Thyroid gland (tissue), 4 donors: ENCODE data around the gene GOLGA2. TPM values are rescaled to one million over a fixed set of nuclear protein-coding genes. Genes with fewer than 3 reads are reported as not detected.

Experiments
- DNase-seq, 2 donors: peaks; one replicate each; pipeline ENCODE4 v3.0.0-alpha.2; 2019
- H3K27ac ChIP-seq, 3 donors: fragments of 200-600 bp; sonication (generic); 1 replicate in 2 of 3; 2 replicates in 1 of 3; pipeline ENCODE4 v1.5.1; 2016 to 2019; ENCODE audit warnings: mild to moderate bottlenecking in 1 of 3, moderate library complexity in 1 of 3
- H3K27me3 ChIP-seq: fragments of 200-600 bp; sonication (generic); one replicate; pipeline ENCODE4 v1.5.1; 2019
- H3K36me3 ChIP-seq, 2 donors: fragments of 200-600 bp; sonication (generic); one replicate each; pipeline ENCODE4 v1.5.1; 2016 to 2019
- H3K4me1 ChIP-seq, 2 donors: fragments of 200-600 bp; sonication (generic); one replicate each; pipeline ENCODE4 v1.5.1; 2017 to 2019
- H3K4me3 ChIP-seq, 3 donors: fragments of 200-600 bp; sonication (generic); replicated peaks in 1 of 3; 1 replicate in 2 of 3; 2 replicates in 1 of 3; pipeline ENCODE4 v1.5.1; 2016; ENCODE audit warnings: mild to moderate bottlenecking in 1 of 3
- H3K9me3 ChIP-seq: fragments of 200-600 bp; sonication (generic); one replicate; pipeline ENCODE4 v1.5.1; 2017
- POLR2A ChIP-seq, 2 donors: fragments of 450-650 bp; IDR thresholded peaks; one replicate each; pipeline ENCODE4 v1.6.1; 2017; ENCODE audit warnings: antibody characterized with exemption in 2 of 2, mild to moderate bottlenecking in 2 of 2, moderate library complexity in 1 of 2
- WGBS, 2 donors: methylation state at CpG; one replicate each; pipeline ENCODE4 v1.1.5; 2017; 5-methylcytosine and 5-hydroxymethylcytosine counted together
- intact Hi-C: fragments of 100-400 bp; cut with DNase I; formaldehyde crosslinking; loops from one replicate; pipeline ENCODE4 v1.15.1; 2023
- total RNA-seq, 4 donors: library from RNA; depleted of rRNA; stranded (reverse); fragments of >200 nt; gene quantifications; one replicate each; pipeline ENCODE4 v1.2.3, GENCODE V29; 2016
- TF ChIP-seq, protein P1 (sequence below), 6 experiments: fragments of 200-600 bp in 3 of 6; fragments of 450-650 bp in 3 of 6; sonication (generic) in 3 of 6; IDR thresholded peaks; one replicate each; pipeline ENCODE4 v1.5.1; 2016 to 2019; ENCODE audit warnings: antibody characterized with exemption in 6 of 6, mild to moderate bottlenecking in 2 of 6, inconsistent platforms in 1 of 6, moderate library complexity in 1 of 6

The GOLGA2 gene
- total RNA-seq, 4 donors from 2014 or later = 94.6 to 140 (median 118) TPM

DNA sequence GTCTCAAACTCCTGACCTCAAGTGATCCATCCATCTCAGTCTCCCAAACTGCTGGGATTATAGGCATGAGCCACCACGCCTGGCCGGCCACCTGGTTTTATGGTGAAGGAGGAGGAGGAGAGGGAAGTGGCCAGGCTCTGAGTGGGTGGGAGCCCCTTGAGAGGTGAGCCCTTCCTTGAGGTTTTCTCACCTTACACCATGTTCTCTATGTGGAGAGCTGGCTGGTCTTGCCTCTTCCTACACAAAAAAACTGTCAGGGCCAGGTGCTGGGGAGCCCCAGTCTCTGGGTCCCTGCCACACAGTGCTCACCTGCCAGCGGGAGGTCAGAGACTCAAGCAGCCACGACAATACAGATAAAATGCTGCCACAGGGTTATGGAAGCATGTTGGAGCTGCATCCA lies 18.3 kb upstream of the GOLGA2 start:
- H3K27me3 ChIP-seq = no peaks in the 10 kb centered on the region

DNA sequence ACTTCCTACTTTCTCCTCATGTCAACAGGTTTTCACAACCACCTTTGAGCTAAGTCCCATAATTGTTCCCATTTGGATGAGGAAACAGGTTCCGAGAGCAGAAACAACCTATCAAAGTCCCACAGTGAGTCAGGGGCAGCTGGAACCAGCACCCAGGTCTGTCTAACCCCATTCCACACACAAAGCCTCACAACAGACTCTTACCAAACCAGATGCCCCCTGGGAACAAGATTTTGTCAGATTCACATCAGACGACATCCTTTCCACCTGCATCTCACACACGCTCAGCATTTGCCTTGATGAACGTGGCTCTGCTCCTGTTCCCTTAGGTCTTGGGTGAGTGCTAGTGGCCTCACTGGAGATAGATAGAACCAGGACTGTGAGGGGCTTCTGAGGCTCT lies 17.3 kb upstream of the GOLGA2 start:
- Histone ChIP-seq H3K27ac (no peak overlapping the region), H3K9me3 (no peaks in the 10 kb centered on the region), H3K4me1 (peaks cover 9 to 15% of the 10 kb centered on the region in 2 donors), H3K27me3 (no peaks in the 10 kb centered on the region), H3K4me3 (no peak overlapping the region), H3K36me3 (no peaks in the 10 kb centered on the region)
- intact Hi-C loops = loop anchor here (10.0 kb wide), 1 partner anchor 122 kb away; no protein-coding TSS in a partner anchor
- DNase-seq = no peak
- 89 to 94% methylated on average over 4 of the region's 4 CpGs for WGBS, 2 donors
- TF ChIP-seq, protein P1, sequence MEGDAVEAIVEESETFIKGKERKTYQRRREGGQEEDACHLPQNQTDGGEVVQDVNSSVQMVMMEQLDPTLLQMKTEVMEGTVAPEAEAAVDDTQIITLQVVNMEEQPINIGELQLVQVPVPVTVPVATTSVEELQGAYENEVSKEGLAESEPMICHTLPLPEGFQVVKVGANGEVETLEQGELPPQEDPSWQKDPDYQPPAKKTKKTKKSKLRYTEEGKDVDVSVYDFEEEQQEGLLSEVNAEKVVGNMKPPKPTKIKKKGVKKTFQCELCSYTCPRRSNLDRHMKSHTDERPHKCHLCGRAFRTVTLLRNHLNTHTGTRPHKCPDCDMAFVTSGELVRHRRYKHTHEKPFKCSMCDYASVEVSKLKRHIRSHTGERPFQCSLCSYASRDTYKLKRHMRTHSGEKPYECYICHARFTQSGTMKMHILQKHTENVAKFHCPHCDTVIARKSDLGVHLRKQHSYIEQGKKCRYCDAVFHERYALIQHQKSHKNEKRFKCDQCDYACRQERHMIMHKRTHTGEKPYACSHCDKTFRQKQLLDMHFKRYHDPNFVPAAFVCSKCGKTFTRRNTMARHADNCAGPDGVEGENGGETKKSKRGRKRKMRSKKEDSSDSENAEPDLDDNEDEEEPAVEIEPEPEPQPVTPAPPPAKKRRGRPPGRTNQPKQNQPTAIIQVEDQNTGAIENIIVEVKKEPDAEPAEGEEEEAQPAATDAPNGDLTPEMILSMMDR (IDR thresholded peaks at IDR 0.05) = no peak
- no peak for TF ChIP-seq POLR2A (IDR thresholded peaks at IDR 0.05)

More for the DNA sequence above, 18.3 kb upstream of the GOLGA2 start:
- TF ChIP-seq, protein P1 (IDR thresholded peaks at IDR 0.05) = no peak
- no peak for TF ChIP-seq POLR2A (IDR thresholded peaks at IDR 0.05)
- Histone ChIP-seq H3K9me3 (no peaks in the 10 kb centered on the region), H3K4me3 (no peak overlapping the region), H3K4me1 (peaks cover 0 to 5% of the 10 kb centered on the region in 2 donors), H3K36me3 (no peaks in the 10 kb centered on the region), H3K27ac (no peak overlapping the region)
- intact Hi-C loops = loop anchor here (2.0 to 10.0 kb wide), 2 partner anchors 47 to 121 kb away; partner anchors contain the start of gene SLC27A4
- DNase-seq = no peak
- 80 to 100% methylated on average over 2 to 4 of the region's 4 CpGs for WGBS, 2 donors

DNA sequence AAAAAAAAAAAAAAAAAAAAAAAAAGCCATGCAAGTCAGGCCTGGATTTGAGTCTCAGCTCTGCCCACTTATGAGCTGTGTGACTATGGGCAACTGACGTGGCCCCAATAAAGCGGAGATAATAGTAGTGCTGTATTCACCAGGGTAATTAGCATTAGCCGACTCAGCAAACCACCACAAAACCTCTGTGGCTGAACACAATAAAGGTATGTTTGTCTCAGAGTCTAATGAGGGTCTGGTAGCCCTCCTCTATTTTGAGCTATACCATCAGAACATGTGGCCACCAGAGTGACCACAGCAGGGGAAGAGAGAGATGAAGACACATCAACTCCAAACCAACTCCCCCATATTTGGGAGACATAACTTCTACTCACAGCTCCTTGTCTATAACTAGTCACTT lies 16.2 kb upstream of the GOLGA2 start:
- Histone ChIP-seq H3K9me3 (no peaks in the 10 kb centered on the region), H3K4me1 (peaks cover 13 to 23% of the 10 kb centered on the region in 2 donors), H3K27ac (no peak overlapping the region), H3K27me3 (no peaks in the 10 kb centered on the region), H3K36me3 (no peaks in the 10 kb centered on the region), H3K4me3 (no peak overlapping the region)
- intact Hi-C loops = loop anchor here (10.0 kb wide), 1 partner anchor 123 kb away; no protein-coding TSS in a partner anchor
- TF ChIP-seq POLR2A (IDR thresholded peaks at IDR 0.05) = no peak
- TF ChIP-seq, protein P1 (IDR thresholded peaks at IDR 0.05) = no peak
- no peak for DNase-seq
- WGBS, 2 donors = 88 to 95% methylated on average over 3 of the region's 3 CpGs

DNA sequence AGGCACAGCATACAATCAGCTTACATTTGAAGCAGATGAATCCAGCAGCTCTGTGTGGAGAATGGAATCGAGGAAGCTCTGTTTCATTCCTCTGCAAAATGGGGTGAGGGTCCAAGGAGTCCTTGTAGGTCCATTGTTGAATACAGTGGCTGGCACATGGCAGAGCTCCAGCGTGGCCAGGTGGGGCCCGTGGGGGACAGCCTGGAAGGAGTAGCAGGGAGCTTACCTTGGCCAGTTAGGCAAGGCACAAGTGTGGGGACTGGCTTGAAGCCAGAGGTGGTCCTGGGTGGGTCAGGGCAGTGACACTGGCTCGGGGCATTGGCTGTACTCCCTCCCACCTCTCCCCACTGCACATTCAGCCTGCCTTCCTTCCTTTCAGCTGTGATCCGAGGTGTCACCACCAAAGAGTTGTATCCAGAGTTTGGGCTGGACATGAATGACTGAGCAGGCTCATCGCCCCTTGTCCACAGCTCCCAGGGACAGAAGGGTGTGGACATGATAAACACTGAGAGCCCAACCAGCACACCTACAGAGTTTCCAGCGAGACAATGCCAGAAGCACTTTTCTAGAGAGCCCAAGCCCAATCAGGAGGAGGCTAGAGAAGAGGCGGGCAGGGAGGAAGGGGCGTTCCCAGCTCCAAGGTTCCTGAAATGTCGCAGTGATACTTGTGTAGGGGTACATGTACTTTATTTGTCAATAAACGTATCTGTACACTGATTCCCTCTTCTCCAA lies 12.6 kb upstream of the GOLGA2 start:
- intact Hi-C loops = no loop called here

More for the DNA sequence above, 12.6 kb upstream of the GOLGA2 start:
- TF ChIP-seq, protein P1 (IDR thresholded peaks at IDR 0.05) = no peak
- peak in 1 of 2 donors; percentile 25 for TF ChIP-seq POLR2A (IDR thresholded peaks at IDR 0.05)
- Histone ChIP-seq H3K9me3 (no peaks in the 10 kb centered on the region), H3K4me1 (peaks cover 34 to 48% of the 10 kb centered on the region in 2 donors), H3K27ac (peak overlapping the region; percentile 72 to 82 (median 82)), H3K36me3 (no peaks in the 10 kb centered on the region), H3K27me3 (no peaks in the 10 kb centered on the region), H3K4me3 (no peak overlapping the region)
- 39 to 42% methylated on average over 11 of the region's 11 CpGs for WGBS, 2 donors
- peak; percentile 70 for DNase-seq
